HG03457 (cell line): ENCODE measurements around the gene MST1R.
"Not testable (repeated sequence)": the region's sequence is repeated elsewhere in the genome, so short reads cannot be mapped to it uniquely, and the experiment has no call there.

ENCODE experiments used
- ATAC-seq: cut with Tn5 transposase; IDR thresholded peaks from one replicate; pipeline ENCODE4 v1.9.1; 2021; ENCODE audit warnings: moderate number of reproducible peaks; ENCODE audit not compliant: unreplicated experiment

MST1R gene

GRCh38 chr3:49912881-49913281 lies 9.2 kb upstream of the MST1R start:
- no peak for ATAC-seq

- no peak for ATAC-seq
Observed at GRCh38 chr3:49911611-49912010, 7.9 kb upstream of the MST1R start.

- ATAC-seq: no peak
Observed at GRCh38 chr3:49911124-49911420, 7.4 kb upstream of the MST1R start.

- no peak for ATAC-seq
Observed at GRCh38 chr3:49910409-49911123, 6.9 kb upstream of the MST1R start.

GRCh38 chr3:49908373-49909199 lies 4.9 kb upstream of the MST1R start:
- ATAC-seq: no peak

- no peak for ATAC-seq
Observed at GRCh38 chr3:49906073-49906743, 2.5 kb upstream of the MST1R start.

- ATAC-seq: not testable (repeated sequence)
Observed at GRCh38 chr3:49904448-49904847, 775 bp upstream of the MST1R start.

- no peak for ATAC-seq
Observed at GRCh38 chr3:49902511-49903345, 945 bp downstream of the MST1R start.

GRCh38 chr3:49901366-49902339 lies 2.0 kb downstream of the MST1R start:
- ATAC-seq: no peak

GRCh38 chr3:49900491-49901153 lies 3.1 kb downstream of the MST1R start:
- ATAC-seq: no peak

GRCh38 chr3:49899815-49900214 lies 3.9 kb downstream of the MST1R start:
- no peak for ATAC-seq

GRCh38 chr3:49898991-49899390 lies 4.7 kb downstream of the MST1R start:
- ATAC-seq: no peak

- no peak for ATAC-seq
Observed at GRCh38 chr3:49896345-49896744, 7.3 kb downstream of the MST1R start.

- ATAC-seq: no peak
Observed at GRCh38 chr3:49895791-49896190, 7.9 kb downstream of the MST1R start.

- ATAC-seq: no peak
Observed at GRCh38 chr3:49889296-49889695, 14.4 kb downstream of the MST1R start.

- no peak for ATAC-seq
Observed at GRCh38 chr3:49886922-49887265, 16.8 kb downstream of the MST1R start.

- no peak for ATAC-seq
Observed at GRCh38 chr3:49883998-49884397, 19.7 kb downstream of the MST1R start.

- no peak for ATAC-seq
Observed at GRCh38 chr3:49882166-49882565, 21.5 kb downstream of the MST1R start.

GRCh38 chr3:49880581-49881315 lies 22.9 kb downstream of the MST1R start:
- ATAC-seq: no peak
